GM18867 (cell line): ENCODE data around the gene CTIF.

ENCODE experiments used
- ATAC-seq: cut with Tn5 transposase; IDR thresholded peaks from one replicate; pipeline ENCODE4 v1.9.1; 2021; ENCODE audit warnings: mild to moderate bottlenecking, moderate library complexity; ENCODE audit not compliant: unreplicated experiment

CTIF gene

DNA sequence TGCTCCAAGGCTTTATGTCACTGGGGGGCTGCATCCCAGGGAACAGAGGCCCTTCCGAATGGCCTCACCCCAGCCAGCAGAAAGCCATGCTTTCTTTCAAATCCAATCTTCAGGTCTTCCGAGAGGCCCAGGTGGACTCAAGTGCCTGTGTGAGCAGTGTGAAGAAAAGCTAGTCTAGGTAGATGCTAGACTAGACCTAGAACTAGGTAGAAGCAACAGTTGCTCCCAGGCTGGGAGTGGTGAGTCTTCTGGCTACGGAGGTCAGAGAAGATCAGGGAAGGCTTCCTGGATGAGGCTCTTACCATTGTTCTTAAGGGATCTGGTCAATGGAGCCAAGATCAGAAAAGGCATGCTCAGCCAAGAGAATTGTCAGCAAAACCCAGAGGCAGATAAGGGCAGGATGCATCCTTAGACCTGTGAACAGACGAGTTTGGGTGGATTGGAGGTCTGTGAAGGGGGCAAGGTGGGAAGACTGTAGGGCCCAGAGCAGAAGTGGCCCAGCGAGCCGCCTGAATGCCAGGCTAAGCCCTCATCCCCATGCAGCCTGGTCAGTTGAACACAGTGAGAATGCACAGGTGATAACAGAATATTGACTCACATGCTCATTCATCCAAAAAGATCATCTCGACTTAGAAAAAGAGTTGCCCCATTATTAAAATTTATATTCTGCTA, 301.1 kb downstream of the CTIF start:
- no peak for ATAC-seq

DNA sequence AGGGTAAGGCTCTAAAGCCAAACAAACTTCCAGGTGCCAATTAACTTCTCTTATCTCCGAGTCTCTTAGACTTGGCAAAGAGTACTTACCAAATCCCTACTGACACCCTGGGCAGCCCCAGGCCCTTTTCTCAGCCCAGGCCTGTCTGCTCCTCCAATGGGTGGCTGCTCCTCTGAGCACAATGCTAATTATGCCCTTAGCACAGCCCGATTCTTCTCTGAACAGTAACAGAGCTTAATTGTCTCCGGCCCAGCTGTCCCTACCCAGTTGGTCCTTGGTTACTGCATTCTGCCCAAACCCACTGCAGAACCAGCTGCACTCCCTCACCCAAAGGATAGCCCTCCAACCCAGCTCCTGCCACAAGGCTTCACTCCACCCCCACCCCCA, 301.7 kb downstream of the CTIF start:
- no peak for ATAC-seq

GRCh38 chr18:48841381-48842258, 302.8 kb downstream of the CTIF start:
- no peak for ATAC-seq

DNA sequence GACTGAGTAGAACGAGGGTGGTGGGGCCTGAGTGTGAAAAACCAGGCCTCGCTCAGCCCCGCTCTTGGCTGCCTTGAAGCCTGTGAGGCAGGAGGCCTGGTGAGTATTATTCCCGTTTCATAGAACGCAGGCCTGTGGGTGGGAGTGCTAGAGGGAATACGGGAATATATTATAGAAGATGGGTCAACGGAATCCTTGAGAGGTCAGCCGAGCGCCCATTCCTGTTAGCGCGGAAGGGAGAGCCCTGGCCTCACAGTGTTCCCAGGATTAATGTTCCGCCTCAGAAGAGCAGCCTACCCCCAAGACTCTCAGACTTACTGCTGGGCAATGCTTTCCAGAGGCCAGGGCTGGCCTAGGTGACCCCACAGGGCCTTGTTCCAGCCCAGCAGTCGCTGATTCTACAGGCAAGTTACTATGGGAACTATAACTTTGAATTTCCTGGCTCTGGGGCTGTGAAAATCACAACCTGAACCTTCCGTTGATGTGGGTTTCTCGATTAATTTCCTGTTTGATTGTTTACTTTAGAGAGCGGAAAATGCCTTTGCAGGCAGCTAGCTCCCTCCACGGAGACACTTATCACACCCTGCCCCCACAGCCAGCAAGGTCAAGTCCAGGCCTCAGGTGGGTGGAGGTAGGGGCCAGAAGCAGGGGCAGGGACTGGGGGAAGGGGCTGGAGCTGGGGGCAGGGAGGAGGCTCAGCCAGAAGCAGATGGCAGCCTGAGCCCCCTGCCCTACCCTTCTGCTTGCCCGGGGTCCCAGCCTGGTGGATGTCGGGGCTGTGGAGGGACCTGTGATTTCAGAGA, 303.6 kb downstream of the CTIF start:
- ATAC-seq, result no peak

- ATAC-seq, result no peak
Observed at GRCh38 chr18:48843162-48843561, 304.3 kb downstream of the CTIF start.

DNA sequence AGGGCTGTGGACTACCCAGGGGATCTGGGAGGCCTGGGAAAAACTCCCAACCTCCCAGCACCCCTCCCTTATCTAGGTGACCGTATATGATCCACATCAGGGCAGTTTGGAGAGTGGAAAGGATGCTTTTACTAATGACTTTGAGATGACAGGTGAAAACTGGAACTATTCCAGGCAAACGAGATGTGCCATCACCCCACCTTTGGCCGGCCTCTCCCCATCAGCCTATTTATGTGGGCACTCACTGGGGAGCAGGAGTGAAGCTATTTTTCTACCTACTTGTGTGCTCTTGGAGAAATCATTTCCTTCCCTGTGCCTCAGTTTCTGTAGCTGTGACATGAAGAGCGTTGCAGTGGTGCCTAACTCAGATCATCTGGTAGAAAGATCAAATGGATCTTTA, 304.8 kb downstream of the CTIF start:
- ATAC-seq, result no peak

GRCh38 chr18:48844271-48844670, 305.4 kb downstream of the CTIF start:
- ATAC-seq, result no peak

- no peak for ATAC-seq
Observed at GRCh38 chr18:48845174-48845573, 306.3 kb downstream of the CTIF start.

- no peak for ATAC-seq
Observed at GRCh38 chr18:48846423-48846932, 307.6 kb downstream of the CTIF start.

- no peak for ATAC-seq
Observed at GRCh38 chr18:48847807-48848486, 309.1 kb downstream of the CTIF start.

- no peak for ATAC-seq
Observed at GRCh38 chr18:48848641-48849143, 309.9 kb downstream of the CTIF start.

DNA sequence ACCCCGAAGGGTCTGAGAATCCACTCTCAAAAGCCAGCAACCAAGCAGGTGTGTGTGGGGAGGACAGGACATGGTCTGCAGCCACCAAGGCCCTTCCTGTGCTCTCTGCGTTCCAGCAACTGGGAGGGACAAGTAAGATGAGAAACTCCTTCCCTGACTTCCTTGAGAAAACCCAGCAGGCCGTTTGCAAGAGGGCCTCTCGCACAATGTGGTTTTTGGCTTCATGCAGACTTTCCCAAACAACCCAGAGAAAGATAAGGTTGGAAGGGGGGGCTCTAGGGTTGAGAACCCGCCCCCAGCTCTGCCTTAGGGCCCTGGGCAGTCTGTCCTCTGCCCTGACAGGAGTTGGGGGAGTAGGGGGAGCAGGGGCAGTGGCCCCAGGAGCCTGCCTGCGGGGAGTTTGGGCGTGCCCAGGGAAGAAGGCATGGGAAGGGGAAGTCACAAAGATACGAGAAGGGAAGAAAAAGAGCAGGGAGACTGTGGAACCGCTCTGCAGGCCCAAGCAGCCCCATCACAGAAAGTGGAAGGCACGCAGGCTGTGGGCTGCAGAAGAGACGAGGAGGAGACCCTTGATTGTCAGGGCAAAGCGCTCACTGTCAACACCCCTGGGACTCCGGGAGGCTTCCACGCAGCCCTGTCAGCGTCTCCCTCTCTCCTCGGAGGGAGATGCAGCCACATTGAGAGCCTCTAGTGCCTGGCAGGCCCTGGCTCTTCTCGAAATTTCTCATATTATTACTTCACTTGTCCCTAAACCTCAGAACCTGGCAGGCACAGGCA, 312.2 kb downstream of the CTIF start:
- ATAC-seq, result no peak

DNA sequence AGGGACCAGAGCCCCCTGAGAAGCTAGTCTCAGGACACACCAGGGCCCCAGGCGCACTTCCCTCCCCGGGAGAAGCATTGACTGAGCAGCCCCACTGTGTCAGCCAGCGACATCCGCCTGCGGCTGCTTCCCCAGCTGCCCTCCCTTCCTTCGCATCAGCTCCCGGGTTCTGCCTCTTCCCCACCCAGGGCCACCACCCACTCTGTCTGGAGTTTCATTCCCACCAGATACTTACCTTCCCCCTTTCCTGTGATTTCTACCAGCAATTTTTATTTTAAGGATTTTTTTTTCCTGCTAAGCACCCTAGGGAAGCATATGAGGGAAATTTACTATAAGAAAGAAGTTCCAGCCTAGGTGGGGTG, 312.7 kb downstream of the CTIF start:
- no peak for ATAC-seq

- no peak for ATAC-seq
Observed at GRCh38 chr18:48852292-48852691, 313.5 kb downstream of the CTIF start.

DNA sequence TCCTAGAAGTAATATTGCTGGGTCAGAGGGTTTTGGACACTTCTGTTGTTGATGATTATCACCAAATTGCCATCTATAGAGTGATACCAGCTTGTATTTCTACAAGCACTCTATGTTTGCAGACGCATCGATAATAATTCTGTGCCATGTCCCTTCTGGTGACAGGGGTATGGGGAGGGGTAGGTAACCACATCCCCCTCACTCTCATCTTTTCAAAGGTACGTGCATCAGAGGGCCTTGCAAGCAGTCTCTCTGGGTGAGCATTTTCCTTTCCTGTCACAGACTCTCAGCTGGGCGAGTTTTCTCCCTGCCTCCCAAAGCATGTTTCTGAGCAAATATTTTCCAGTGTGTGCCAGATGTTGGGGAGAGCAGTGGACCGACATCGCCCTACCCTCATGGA, 314.0 kb downstream of the CTIF start:
- no peak for ATAC-seq

- ATAC-seq, result no peak
Observed at GRCh38 chr18:48853588-48853987, 314.8 kb downstream of the CTIF start.

DNA sequence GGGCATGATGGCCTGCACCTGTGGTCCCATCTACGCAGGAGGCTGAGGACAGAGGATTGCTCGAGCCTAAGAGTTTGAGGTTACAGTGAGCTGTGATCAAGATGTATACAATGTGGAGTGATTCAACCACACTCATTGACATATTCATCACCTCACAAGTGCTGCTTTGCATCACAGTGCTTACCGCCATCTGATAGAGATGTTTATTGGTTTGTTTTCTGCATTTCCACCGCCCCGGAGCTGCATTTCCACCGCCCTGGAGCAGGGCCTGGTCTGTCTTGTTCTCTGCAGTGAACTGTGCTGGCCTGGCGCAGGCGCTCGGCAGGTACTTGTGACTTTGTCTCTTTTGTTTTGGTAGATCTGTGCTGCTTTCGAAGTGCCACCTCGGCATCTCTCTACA, 315.9 kb downstream of the CTIF start:
- ATAC-seq, result no peak

GRCh38 chr18:48855422-48856377, 316.9 kb downstream of the CTIF start:
- no peak for ATAC-seq
